SK-N-DZ (cell line): Measurements from ENCODE around the gene BPIFB3.

ENCODE experiments used
- DNase-seq: peaks from one replicate; pipeline ENCODE4 v3.0.0-alpha.2; 2015; ENCODE audit warnings: low spot score

The BPIFB3 gene

GRCh38 chr20:33061658-33062028, 7.9 kb downstream of the BPIFB3 start:
- no peak for DNase-seq

- DNase-seq, result no peak
These were observed 8.6 kb downstream of the BPIFB3 start for GRCh38 chr20:33062105-33062824.

GRCh38 chr20:33062825-33063149, 9.1 kb downstream of the BPIFB3 start:
- no peak for DNase-seq

- DNase-seq, result no peak
These were observed 9.6 kb downstream of the BPIFB3 start for GRCh38 chr20:33063271-33063670.

- no peak for DNase-seq
These were observed 11.0 kb downstream of the BPIFB3 start for GRCh38 chr20:33064572-33065287.

- no peak for DNase-seq
These were observed 12.1 kb downstream of the BPIFB3 start for GRCh38 chr20:33065785-33066184.

GRCh38 chr20:33067806-33068205, 14.1 kb downstream of the BPIFB3 start:
- no peak for DNase-seq

- DNase-seq, result no peak
These were observed 14.7 kb downstream of the BPIFB3 start for GRCh38 chr20:33068251-33068939.

- DNase-seq, result no peak
These were observed 16.0 kb downstream of the BPIFB3 start for GRCh38 chr20:33069673-33070072.

- DNase-seq, result no peak
These were observed 16.7 kb downstream of the BPIFB3 start for GRCh38 chr20:33070111-33071053.

GRCh38 chr20:33071198-33071597, 17.5 kb downstream of the BPIFB3 start:
- no peak for DNase-seq

GRCh38 chr20:33072362-33072761, 18.7 kb downstream of the BPIFB3 start:
- no peak for DNase-seq

GRCh38 chr20:33072813-33073212, 19.1 kb downstream of the BPIFB3 start:
- DNase-seq, result no peak

GRCh38 chr20:33074675-33075074, 21.0 kb downstream of the BPIFB3 start:
- no peak for DNase-seq

GRCh38 chr20:33075281-33075680, 21.6 kb downstream of the BPIFB3 start:
- no peak for DNase-seq

- DNase-seq, result no peak
These were observed 23.1 kb downstream of the BPIFB3 start for GRCh38 chr20:33076662-33077372.

- no peak for DNase-seq
These were observed 25.6 kb downstream of the BPIFB3 start, which contains the start of gene BPIFB4 for GRCh38 chr20:33079259-33079658. BPIFB4 (plus strand) TSS chr20:33079643; CDS start chr20:33081527, 1,884 bp downstream.

GRCh38 chr20:33081411-33082154, 27.9 kb downstream of the BPIFB3 start:
- DNase-seq, result no peak

GRCh38 chr20:33082546-33082945, 28.8 kb downstream of the BPIFB3 start:
- DNase-seq, result no peak
